GM10266 (cell line): Measurements from ENCODE around the gene RNGTT.
"Not testable (repeated sequence)": the region's sequence is repeated elsewhere in the genome, so short reads cannot be mapped to it uniquely, and the experiment has no call there.

Experiments
- DNase-seq: peaks from one replicate; pipeline ENCODE4 v3.0.0; 2012; ENCODE audit errors: extremely low spot score
- TF ChIP-seq, protein P1 (sequence below): IDR thresholded peaks from 2 replicates; pipeline ENCODE4 v1.5.1; 2012; ENCODE audit warnings: mild to moderate bottlenecking, low read depth; ENCODE audit not compliant: control insufficient read depth, insufficient read depth; ENCODE audit errors: missing control alignments

RNGTT gene

DNA sequence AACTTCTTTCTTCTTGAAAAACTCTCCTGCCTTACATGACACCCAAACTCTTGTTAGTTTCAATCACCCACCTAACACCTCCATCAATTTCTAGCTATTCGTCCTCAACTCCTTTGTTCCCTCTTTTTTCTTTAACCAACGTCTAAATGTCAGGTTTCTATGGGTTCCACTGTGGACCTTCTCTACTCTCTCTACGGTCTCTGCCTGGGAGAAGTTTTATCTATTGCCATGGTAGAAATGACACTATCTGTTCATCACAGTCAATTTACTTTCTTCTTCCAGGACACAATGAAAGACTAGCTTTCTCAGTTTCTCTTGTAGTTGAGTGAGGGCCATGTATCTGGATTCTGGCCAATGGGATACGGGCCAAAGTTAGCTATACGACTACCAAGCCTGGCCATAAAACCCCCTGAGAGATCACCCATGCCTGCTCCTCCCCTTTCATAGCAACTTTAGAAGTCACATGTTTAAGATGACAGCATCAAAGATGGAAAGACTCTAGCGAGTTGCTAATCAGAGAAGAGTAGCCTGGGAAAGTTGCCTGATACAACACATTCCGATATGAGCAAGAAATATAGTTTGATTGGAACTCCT lies 17.9 kb downstream of the RNGTT start:
- TF ChIP-seq, protein P1, sequence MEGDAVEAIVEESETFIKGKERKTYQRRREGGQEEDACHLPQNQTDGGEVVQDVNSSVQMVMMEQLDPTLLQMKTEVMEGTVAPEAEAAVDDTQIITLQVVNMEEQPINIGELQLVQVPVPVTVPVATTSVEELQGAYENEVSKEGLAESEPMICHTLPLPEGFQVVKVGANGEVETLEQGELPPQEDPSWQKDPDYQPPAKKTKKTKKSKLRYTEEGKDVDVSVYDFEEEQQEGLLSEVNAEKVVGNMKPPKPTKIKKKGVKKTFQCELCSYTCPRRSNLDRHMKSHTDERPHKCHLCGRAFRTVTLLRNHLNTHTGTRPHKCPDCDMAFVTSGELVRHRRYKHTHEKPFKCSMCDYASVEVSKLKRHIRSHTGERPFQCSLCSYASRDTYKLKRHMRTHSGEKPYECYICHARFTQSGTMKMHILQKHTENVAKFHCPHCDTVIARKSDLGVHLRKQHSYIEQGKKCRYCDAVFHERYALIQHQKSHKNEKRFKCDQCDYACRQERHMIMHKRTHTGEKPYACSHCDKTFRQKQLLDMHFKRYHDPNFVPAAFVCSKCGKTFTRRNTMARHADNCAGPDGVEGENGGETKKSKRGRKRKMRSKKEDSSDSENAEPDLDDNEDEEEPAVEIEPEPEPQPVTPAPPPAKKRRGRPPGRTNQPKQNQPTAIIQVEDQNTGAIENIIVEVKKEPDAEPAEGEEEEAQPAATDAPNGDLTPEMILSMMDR = no peak
- DNase-seq = no peak

DNA sequence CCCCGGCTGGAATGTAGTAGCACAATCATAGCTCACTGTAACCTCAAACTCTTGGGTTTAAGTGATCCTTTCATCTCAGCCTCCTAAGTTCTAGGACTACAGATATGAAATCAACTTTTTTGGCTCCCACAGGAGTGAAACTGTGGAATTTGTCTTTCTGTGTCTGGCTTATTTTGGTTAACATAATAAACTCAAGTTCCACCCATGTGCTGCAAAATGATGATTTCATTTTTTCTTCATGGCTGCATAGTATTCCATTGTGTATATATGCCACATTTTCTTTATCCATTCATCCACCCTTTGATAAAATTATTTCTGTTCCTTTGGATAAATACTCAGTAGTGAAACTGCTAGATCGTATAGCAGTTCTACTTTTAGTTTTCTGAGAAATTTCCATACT lies 29.9 kb downstream of the RNGTT start:
- no peak for DNase-seq
- TF ChIP-seq, protein P1 = no peak

DNA sequence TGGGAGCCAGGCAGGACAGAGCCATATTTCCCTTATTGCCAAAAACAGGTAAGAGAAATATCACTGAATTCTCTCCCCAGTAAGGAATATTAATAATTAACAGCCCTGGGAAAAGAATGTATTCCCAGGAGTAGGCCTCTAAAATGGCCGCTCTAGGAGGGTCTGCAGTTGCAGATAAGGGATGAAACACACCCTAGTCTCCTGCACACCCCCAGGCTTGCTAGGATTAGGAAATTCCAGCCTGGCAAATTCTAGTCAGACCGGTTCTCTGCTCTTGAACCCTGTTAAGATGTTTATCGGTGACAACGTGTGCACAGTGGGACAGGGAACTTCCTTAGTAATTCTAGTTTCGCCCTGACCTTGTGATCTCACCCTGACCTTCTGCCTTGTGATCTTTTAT lies 31.4 kb downstream of the RNGTT start:
- DNase-seq = not testable (repeated sequence)

DNA sequence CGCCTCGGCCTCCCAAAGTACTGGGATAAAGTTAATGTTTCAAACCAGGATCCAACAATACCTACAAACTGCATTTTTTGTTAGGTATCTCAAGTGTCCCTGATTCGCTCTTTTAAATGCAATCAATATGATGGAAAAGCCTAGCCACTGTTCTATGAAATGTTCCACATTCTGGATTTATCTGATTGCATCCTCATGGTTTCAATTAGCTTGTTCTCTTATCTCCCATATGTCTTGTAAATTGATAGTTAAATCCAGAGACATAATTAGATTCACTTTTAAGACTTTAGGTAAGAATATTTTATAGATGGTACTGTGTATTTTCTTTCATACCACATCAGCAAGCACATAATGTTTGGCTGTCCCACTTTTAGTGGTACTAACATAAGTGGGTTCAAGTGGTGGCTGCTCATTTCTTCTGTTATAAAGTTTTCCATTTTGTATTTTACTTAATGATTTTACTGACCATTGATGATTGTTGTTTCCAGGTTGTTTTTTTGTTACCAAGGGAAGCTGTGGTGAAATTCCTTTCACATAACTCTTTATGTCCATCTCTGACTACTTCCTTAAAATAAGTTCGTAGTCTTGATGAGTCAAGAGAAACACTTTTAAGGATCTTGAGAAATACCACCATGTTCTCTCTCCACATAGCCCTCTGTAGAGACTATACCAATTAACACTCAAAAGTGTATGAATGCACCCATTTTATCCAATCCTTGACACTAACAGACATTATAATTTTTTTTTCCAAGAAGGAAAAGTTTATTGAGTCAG lies 40.5 kb downstream of the RNGTT start:
- no peak for DNase-seq

DNA sequence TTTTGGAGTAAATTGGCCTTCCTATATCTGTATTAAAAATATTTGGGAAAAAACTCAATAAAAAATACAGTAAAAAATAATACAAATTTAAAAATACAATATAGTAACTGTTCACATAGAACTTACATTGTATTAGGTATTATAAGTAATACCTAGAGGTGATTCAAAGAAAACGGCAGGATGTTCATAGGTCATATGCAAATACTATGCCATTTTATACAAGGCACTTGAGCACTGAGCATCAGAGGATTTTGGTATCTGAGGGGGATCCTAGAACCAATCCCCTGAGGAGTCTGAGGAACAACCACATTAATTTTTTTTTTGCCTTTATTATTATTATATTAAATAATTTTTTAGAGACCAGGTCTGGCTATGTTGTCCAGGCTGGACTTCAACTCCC lies 41.7 kb downstream of the RNGTT start:
- DNase-seq = no peak
- TF ChIP-seq, protein P1 = no peak

More for the DNA sequence above, 40.5 kb downstream of the RNGTT start:
- TF ChIP-seq, protein P1 = no peak

DNA sequence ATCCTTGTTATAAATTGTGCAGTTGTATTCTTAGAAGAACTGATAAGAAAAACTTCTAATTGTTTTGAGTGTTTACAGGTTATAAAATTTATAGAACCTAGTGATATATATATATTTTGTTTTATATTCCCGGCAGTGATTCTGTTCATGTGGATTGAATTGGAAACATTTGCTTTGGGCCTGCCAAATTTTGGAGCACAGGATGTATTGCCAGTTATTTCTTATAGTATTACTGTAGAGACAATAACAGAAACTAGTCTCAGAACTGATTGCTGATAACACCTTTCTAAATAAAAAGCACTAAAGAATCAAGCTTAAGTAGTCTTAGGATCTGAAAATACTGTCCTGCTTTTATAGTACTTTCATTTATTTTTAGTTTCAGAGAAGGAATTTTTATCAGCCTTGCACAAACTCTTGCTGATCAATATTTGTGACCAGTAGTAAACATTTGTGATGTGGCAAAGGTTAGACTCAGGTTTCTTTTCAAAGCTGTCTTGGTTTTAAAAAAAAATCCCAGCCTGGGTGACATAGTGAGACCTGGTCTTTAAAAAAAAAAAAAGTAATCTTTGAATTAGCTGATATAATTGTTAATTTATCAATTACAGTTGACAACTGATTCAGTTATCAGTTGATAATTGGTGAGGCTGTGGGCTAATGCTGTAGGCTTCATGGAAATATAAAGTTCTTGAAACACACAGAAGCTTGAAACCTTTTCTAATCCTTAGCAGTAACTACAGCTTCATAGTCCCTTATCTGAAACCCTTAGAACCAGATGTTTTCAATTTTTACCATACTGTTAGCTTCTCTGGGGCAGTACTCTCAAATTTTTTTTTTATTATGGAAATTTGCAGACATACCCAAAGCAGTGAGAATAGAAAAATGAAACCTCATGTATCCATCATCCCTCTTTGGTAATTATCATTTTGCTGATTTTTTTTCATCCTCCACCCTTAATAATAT lies 42.4 kb downstream of the RNGTT start:
- TF ChIP-seq, protein P1 = no peak
- DNase-seq = no peak

DNA sequence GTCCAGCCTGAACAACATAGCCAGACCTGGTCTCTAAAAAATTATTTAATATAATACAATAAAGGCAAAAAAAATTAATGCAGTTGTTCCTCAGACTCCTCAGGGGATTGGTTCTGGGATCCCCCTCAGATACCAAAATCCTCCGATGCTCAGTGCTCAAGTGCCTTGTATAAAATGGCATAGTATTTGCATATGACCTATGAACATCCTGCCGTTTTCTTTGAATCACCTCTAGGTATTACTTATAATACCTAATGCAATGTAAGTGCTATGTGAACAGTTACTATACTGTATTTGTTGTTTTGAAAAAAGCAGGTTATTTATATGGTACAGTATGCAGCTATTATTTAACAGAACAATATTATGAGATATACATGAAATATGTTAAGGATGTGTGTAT lies 43.3 kb downstream of the RNGTT start:
- TF ChIP-seq, protein P1 = no peak
- DNase-seq = no peak
